Left renal pelvis (tissue), 4 donors: Measurements from ENCODE around the gene AKAP8L. TPM values are rescaled to one million over a fixed set of nuclear protein-coding genes. Genes with fewer than 3 reads are reported as not detected.

Experiments
- DNase-seq, 4 donors: peaks; one replicate each; pipeline ENCODE4 v3.0.0-alpha.2; 2013; ENCODE audit warnings: low read depth in 4 of 4, low spot score in 3 of 4
- polyA plus RNA-seq, 4 donors: library from polyadenylated mRNA; unstranded; fragments of 120-200 nt; gene quantifications; one replicate each; pipeline ENCODE4 v1.2.1, GENCODE V29; 2013; ENCODE audit not compliant: insufficient read length in 4 of 4

The AKAP8L gene, protein sequence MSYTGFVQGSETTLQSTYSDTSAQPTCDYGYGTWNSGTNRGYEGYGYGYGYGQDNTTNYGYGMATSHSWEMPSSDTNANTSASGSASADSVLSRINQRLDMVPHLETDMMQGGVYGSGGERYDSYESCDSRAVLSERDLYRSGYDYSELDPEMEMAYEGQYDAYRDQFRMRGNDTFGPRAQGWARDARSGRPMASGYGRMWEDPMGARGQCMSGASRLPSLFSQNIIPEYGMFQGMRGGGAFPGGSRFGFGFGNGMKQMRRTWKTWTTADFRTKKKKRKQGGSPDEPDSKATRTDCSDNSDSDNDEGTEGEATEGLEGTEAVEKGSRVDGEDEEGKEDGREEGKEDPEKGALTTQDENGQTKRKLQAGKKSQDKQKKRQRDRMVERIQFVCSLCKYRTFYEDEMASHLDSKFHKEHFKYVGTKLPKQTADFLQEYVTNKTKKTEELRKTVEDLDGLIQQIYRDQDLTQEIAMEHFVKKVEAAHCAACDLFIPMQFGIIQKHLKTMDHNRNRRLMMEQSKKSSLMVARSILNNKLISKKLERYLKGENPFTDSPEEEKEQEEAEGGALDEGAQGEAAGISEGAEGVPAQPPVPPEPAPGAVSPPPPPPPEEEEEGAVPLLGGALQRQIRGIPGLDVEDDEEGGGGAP
- 100 to 1,000 TPM in 3 of 4 donors, 10 to 100 TPM in 1; 83.5 to 126 (median 113) TPM for polyA plus RNA-seq

DNA sequence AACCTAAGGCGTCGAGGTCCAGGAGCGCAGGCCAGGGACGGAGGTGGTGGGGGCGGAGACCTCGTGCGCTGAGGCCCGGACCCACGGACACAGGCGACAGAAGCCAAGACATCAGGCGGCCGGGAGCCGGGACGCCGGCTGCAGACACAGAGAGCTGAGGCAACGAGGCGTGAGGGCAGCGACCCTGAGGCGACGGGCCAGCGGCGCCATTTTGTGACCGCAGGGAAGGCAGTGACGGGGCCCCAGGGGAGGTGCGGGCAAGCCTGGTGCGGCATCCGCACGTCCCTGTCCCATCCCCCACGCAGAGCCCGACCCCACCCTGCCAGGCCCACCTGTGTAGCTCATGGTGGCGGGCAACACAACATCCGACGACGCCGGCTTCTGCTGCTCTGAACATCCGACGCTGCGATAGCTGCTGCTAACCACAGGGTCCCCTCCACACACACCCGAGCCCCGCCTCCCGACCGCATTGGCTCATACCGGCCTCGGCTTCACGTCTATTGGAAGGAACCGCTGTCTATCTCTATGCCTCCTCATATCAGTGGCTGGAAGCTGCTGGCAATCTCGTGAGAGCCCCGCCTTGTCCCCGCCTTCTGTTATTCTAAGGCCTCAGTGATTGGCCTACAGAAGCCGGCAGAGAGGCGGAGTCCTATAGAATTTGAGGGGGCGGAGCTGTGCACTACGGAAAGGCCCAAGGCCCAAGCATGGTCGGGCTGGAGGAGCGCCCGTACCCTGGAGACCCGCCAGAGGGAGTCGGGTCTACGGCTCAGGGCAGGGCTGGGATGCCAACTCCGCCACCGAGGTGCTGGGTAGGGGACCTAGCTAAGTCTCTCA is at the start of gene AKAP8L:
TSS of gene AKAP8L (minus strand) at position 410 of the 834 bp plus-strand sequence. CDS start at position 345, 65 bp downstream.
- DNase-seq = peak; percentile 99 to 100 (median 99)

DNA sequence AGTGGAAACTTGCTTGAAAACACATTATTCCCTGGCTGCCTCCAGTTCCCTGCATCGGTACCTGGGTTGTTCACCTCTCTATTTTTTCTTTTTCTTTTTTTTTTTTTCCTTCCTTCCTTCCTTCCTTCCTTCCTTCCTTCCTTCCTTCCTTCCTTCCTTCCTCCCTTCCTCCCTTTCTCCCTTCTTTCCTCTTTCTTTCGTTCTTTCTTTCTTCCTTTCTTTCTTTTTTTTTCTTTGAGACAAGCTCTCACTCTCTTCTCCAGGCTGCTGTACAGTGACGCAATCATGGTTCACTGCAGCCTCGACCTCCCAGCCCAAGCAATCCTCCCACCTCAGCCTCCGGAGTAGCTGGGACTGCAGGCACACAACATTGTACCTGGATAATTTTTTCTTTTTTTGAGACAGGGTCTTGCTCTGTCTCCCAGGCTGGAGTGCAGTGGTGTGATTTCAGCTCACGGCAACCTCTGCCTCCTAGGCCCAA is 49.0 kb upstream of the AKAP8L start:
- DNase-seq = no peak

DNA sequence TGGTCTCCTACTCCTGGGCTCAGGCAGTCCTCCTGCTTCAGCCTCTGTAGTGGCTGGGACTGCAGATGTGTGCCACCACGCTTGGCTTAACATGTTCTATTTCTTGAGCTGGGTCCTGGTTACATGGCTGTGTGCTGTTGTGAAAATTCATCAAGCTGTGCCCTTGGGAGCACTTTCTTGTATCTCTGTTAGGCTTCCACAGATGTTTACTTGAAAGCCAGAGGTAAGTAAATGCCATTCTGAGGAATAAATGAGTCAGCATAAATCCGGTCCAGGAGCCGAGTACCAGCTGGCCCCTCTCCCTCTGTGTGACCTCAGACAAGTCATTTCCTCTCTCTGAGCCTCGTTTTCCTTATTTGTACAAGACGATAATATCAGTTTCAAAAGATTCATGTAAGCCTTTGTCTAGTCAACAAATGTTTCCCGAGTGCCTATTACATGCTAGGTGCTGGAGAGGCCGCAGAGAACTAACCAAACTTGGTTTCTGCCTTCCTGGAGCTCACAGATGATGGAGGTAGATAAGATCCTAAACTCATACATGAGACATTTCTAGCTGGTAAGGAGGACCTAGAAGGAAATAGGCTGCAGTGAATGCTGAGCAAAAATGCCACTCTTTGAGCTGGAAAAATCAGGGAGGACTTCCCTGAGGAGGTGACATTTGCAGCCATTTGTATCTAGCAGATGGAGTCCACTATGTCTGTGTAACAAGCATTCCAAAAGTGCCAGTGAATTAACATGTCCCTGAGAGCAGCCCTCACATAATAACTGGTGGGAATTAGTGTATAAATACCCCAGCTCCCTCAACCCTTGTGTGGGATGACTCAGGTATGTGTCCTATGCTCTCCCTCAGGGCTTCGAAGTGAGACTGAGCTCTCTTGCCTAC is 48.3 kb upstream of the AKAP8L start:
- no peak for DNase-seq

- DNase-seq = no peak
Observed at GRCh38 chr19:15464394-15465385, 45.9 kb upstream of the AKAP8L start, which contains the start of gene RASAL3. RASAL3 (minus strand) TSS chr19:15464544; CDS start chr19:15464358, 186 bp downstream.

- DNase-seq = no peak
Observed at GRCh38 chr19:15463861-15464371, 45.1 kb upstream of the AKAP8L start.

DNA sequence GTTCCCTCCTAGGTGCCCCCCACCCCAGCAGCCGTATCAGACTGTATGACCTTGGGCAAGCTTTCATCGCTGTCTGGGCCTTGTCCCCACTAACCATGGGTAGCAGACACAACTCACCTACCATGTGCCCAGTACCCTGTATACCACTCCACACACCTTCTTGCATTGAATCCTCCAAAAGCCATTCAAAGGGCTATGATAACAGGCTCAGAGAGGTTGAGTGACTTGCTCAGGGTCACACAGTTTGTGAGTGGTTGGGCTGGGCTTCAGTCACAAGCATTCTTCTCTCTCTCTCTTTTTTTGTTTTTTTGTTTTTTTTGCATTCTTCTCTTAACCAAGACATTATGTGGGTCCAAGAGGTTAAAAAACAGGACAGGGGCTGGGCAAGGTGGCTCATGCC is 42.9 kb upstream of the AKAP8L start:
- no peak for DNase-seq

DNA sequence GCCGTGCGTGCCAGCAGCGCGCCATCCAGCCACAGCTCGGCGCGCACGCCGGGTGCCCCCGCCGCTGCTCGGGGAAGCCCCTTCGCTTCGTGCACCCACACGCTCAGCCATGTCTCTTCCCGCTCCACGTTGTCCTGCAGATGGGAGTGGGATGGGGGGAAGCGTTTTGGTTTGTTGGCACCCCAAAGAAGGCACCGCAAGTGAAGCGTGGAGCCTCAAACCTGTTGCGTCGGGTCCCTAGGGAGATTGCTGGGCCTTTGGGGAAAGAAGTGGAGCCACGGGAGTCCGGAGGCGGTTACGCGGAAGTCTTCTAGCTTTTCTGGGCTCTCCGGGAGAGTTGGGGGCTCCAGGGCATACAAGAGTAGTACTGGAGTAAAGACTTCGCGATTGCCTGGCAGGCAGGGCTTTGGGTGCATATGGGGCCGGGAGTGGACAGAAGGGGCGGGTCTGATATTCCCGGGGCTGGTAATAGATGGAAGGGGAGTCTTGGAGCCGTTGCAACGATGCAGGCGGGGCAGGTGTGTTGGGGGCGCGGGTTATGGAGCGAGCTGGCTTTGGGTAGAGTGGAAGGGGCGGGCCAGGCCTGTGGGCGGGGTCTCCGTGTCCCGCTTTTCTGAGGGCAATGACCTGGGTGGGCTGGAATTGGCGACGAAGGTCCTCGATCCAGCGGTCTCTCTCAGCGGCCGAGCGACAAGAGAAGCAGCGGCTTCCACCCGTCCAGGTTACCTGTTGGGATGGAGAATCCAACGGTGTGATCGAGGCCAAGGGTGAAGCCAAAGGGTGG is 39.1 kb upstream of the AKAP8L start:
- DNase-seq = no peak

DNA sequence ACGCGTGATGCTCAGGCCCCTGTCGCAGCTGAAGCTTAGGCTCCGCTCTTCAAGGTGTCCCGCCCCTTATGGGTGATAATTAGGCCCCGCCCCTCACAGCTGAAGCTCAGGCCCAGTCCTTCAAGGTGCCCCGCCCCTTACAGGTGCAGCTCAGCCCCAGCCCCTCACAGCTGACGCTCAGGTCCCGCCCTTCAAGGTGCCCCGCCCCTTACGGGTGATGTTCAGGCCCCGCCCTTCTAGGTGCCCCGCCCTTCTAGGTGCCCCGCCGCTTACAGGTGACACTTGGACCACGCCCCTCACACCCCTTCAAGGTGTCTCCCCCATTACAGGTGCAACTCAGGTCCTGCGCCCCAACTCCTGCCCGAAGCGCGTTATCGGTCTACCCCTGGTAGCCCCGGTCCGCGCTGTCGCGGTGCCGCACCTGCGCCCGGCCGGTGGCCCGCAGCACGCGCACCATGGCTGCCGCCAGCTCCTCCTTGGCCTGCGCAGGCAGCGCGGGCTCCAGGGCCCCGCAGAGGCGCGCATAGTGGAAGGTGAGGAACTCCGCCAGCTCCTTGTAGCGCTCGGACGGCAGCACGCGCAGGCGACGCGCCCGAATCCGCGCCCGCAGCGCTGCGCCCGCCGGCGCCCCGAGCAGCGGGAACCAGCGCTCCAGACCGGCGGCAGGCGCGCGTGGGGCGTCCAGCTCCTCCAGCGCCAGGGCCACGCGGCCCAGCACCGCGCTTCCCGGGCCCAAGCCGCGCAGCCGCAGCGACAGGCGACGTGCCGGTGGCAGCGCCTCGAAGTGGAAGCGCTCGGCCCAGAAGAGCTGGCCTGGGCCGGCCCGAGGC is 38.3 kb upstream of the AKAP8L start:
- no peak for DNase-seq

DNA sequence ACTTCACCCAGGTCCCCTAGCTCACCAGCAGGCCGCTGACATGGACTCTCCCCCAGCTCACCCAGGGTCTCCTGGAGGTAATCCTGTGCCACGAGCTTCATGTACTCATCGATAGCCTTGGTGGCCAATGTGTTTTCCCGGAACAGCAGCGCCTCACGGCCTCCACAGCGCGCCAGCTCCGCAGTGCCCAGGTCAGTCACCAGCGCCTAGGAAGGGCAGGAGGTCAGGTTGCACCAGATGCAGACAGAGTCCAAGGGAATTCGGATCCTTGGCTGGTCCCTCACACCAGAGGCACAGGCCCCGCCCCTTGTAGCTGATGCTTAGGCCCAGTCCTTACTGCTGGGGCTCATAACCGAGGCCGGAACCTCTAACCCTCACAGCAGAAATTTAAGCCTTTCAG is 37.7 kb upstream of the AKAP8L start:
- no peak for DNase-seq

DNA sequence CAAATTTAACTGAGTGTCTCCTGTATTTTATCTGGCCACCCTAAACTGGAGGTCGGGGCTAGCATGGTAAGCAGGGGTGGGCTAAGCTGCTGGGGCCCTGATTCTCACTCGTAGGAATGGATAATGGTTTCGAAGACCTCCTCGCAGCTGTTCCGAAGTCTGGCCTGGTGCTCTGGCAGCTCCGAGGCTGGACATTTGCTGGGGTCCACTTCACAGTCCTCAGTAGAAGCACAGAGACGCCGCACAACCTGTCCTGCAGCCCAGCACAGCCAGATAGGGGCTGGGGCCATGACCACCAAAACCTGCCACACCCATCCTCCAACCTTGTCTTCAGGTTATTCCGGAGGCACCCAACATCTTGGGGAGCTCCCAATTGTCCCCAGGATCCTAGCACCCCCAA is 37.2 kb upstream of the AKAP8L start:
- DNase-seq = no peak

DNA sequence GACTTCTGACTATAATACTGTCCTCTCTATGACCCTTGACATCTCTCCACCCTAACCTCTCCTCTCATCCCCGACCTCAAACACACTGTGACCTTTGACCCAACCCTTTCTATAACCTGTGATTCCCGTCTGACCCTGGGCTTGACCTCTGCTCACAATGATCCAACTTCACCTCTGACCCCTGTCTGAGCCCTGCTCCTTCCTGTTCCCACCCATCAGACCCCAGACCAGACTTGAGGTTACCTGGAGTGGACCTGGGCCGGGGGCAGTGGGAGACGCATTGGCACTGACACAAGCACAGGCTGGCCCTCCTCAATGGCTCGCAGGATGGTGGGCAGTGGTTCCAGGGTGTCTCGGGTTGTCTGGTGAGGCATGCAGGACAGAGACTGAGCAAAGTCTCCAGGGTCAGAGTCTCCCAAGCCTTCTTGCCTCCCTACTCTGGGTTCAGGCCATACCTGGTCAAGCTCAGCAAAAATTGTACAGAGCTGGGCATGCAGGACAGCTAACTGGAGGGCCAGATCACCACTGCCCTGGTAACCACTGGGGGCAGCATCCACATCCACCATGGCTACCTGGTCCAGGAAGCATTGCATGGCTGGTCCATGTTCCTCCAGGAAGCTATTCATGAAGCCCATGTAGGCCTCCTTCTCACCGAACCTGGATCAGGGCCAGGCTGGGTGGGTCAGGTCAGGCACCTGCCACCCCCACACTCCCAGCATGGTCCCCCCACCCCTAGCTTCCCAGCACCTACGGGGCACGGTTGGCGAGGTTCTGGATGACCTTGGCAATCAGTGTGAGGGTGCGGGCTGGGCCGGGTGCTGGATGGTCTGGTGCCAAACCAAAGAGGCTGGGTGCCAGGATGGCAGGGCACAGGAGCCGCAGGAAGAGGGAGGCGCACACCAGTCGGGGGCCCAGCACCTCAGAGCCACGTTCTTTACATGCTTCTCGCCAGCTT is 35.4 kb upstream of the AKAP8L start:
- no peak for DNase-seq

- DNase-seq = no peak
Observed at GRCh38 chr19:15453091-15453578, 34.3 kb upstream of the AKAP8L start.

DNA sequence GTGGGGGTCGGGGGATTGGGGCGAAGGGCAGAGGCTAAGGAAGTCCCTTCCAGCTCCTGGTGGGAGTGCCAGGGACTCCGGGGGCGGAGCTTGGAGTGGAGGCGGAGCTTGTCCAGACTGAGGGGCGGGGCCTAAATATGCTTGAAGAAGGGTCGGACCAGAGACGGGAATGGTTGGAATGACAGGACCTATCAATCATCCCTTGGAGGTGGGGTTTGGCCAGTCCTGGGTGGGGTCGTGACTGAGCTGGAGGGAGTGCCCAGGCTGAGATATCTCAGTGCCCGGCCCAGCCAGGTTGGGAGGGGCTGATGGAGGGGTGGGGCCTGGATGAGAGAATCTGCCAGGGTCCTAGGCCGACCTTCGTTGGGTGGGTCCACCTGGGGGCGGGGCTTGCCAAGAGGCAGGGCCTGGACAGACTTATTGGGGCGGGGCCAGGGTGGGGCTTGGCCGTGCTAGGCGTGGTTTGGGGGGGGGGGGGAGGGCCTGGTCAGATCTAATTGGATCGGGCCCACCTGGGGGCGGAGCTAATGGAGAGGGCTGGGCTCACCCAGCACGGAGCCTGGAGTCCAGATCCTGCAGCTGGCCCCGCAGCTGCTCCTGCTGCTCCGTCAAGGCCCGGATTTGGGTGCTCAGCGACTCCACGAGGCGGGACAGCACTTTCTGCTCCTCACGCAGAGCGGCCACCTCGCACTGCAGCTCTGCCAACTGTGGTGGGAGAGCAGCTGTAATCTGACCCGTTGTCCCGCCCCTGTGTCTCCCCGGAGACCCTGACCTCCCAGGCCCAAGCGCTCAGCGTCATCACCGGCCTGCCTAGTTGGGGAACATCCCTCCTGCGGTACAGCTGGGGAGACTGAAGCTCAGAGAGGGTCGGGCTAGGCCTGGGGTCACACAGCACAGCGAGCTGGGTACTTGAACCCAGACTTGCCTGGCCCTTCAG is 33.6 kb upstream of the AKAP8L start:
- DNase-seq = peak; percentile 49 to 64 (median 52)

DNA sequence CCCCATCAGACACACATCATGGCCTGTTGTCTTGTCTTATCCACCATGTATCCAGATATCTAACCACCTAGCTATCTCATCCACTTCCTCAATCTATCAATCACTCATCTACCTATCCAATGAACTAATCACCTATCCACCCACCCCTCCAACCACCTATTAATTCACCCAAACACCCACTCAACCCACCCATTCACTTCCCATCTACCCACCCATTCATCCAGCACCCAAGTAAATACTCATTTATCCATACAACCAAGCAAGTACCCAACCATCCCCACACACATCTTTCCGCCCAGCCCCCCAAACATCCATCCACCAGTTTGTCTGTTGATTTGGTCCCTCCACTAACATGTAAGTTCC is 31.7 kb upstream of the AKAP8L start:
- no peak for DNase-seq
